Right lobe of liver (tissue), 6 donors: ENCODE data around the gene MBP. TPM values are rescaled to one million over a fixed set of nuclear protein-coding genes. Genes with fewer than 3 reads are reported as not detected.

ENCODE experiments used
- ATAC-seq, 4 donors: fragments of 200-7000 bp; cut with Tn5 transposase; one replicate each; pipeline ENCODE4 v1.9.1; 2020; ENCODE audit warnings: mild to moderate bottlenecking in 4 of 4, moderate library complexity in 4 of 4
- DNase-seq, 3 donors: peaks; one replicate each; pipeline ENCODE4 v3.0.0-alpha.2; 2020
- H3K27ac ChIP-seq, 3 donors: fragments of 200-600 bp; one replicate each; pipeline ENCODE4 v1.8.0; 2022
- H3K27me3 ChIP-seq, 2 donors: fragments of 200-600 bp; one replicate each; pipeline ENCODE4 v1.8.0; 2022
- H3K36me3 ChIP-seq, 4 donors: fragments of 200-600 bp; sonication (generic) in 1 of 4; one replicate each; pipeline versions ENCODE4 v1.5.1 to v1.8.0; 2017 to 2022; ENCODE audit warnings: control low read depth in 1 of 4
- H3K4me1 ChIP-seq, 4 donors: fragments of 200-600 bp; sonication (generic) in 1 of 4; one replicate each; pipeline versions ENCODE4 v1.5.1 to v1.8.0; 2017 to 2022; ENCODE audit warnings: control low read depth in 1 of 4
- H3K4me3 ChIP-seq, 3 donors: fragments of 200-600 bp; one replicate each; pipeline ENCODE4 v1.8.0; 2022
- H3K9me3 ChIP-seq, 4 donors: fragments of 200-600 bp; sonication (generic) in 1 of 4; one replicate each; pipeline versions ENCODE4 v1.5.1 to v1.8.0; 2017 to 2022; ENCODE audit warnings: control low read depth in 1 of 4
- CTCF ChIP-seq, 4 donors: fragments of 200-600 bp in 3 of 4; fragments of 450-650 bp in 1 of 4; IDR thresholded peaks; one replicate each; pipeline versions ENCODE4 v1.5.1 to v1.8.0; 2016 to 2022; ENCODE audit warnings: antibody characterized with exemption in 4 of 4, mild to moderate bottlenecking in 2 of 4
- POLR2A ChIP-seq: fragments of 450-650 bp; IDR thresholded peaks from one replicate; pipeline ENCODE4 v1.6.1; 2017; ENCODE audit warnings: antibody characterized with exemption, mild to moderate bottlenecking
- WGBS: methylation state at CpG from one replicate; pipeline ENCODE4 v1.1.6; 2018; ENCODE audit warnings: low coverage, low lambda C conversion rate; ENCODE audit not compliant: insufficient coverage; ENCODE audit errors: missing lambda C conversion rate; 5-methylcytosine and 5-hydroxymethylcytosine counted together
- intact Hi-C, 2 donors: fragments of 100-400 bp; cut with DNase I; formaldehyde crosslinking; loops; one replicate each; pipeline versions ENCODE4 v1.11.2 to v1.14.1; 2022
- total RNA-seq, 6 experiments: library from RNA; depleted of rRNA in 2 of 6; stranded (reverse); fragments of >200 nt in 2 of 6; fragmentation: NEBNext Ultra II Directional in 3 of 6; extraction: Animal tissue kit (Norgen Biotek cat#: 25700) in 3 of 6; gene quantifications; one replicate each; pipeline versions ENCODE4 v1.1.0 to v1.2.4, GENCODE V29; 2016 to 2023
- donor health status: DM: no; HTN: yes; CAD: no.
- donor health status: DM: no; HTN: no; CAD: no.
- donor health status: DM: no; HTN: no; CAD: no.
- donor health status: DM: no; HTN: yes; CAD: no.
- donor health status: DM: no; HTN: yes; CAD: no.

The MBP gene
- total RNA-seq, 6 experiments from 2014 or later: 24.0 to 40.8 (median 27.6) TPM

DNA sequence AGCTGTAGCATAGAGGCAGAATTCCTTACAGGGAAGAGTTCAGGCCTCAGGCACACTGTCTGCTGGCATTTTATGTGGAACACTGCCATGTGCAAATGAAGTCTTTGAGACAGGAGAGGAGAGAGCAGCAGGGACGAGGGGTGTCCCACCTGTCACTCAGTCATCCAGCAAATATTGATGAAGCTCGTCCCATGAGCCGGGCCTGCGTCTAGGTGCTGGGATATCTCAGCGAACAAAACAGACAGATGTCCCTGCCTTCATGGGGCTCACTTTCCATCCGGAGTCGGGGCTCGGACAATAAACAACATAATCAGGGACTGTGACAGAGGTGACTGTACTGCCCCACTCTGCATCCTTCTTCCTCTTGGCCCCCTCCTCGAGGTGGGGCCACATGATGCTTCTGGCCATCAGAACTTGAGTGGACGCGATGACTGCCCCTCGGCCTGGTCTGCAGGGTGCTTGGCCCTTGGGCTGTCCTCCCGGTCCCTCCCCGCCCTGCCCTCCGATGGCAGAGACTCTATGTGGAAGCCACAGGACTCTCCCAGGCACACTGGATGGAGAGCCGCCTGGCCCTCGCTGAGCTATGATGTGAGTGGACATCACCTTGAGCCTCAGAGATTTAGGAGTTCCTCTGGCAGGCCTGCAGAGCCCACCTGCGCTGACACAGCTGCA lies 78.8 kb downstream of the MBP start:
- ATAC-seq (no peak), DNase-seq (no peak)
- no peak overlapping the region for H3K4me3 ChIP-seq
- peaks cover 0 to 38% (median 21%) of the 10 kb centered on the region in 4 donors for H3K4me1 ChIP-seq
- H3K27me3 ChIP-seq: no peaks in the 10 kb centered on the region
- H3K27ac ChIP-seq: peak overlapping the region; percentile 67 to 94 (median 92)
- intact Hi-C loops: loop anchor here in 1 of 2 donors (10.0 kb wide), 1 partner anchor 81 kb away; the partner anchor contains the start of gene MBP
- TF ChIP-seq POLR2A (no peak), CTCF (IDR thresholded peaks at IDR 0.05) (no peak)
- 90% methylated on average over 4 of the region's 18 CpGs for WGBS
- no peaks in the 10 kb centered on the region for H3K9me3 ChIP-seq
- H3K36me3 ChIP-seq: no peaks in the 10 kb centered on the region

DNA sequence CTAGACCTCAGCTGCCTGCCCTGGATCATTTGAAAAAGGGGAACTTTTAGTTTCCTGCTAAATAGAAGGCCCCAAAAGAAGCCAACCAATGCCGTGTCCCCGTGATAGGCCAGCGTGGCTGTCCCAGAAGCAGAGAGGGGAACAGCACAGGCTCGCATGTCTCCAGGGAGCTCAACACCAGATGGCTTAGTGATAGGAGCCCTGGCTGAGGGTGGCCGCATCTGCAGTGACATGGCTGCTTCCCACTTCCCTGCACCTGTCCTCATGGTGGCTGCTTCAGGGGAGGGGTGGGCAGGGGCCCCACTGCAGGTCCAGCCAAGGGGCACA lies 79.6 kb downstream of the MBP start:
- no peaks in the 10 kb centered on the region for H3K27me3 ChIP-seq

DNA sequence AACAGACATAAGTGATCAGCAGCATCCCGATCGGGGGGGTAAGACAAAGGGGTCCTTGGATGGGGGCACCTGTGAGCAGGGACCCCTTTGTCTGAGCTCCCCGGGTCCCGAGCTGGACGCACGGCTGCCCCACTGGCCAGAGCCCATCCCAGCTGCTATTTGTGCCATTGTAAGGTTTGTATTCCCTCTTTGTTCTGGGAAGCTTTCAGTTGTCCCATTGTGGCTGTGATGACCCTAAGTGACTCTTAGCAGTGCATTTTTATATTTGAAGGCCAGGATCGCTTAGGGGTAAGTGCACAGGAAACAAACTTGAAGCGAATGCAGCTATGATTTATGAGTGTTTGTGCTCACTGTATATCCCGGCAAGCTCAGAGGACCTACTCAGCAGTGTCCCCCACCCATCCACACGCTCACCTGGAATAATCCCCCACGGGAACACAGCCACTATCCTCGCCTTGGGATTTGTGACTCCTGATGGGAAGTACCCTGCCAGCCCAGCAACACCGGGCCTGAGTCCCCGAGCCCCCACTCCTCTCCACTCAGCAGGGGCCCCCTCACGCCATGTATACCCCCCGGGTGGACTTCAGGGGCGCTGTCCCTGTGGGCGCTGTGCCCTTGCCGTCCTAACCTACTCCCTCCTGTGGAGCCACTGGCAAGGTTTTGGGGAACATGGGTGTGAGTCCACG lies 80.1 kb downstream of the MBP start:
- Histone ChIP-seq H3K9me3 (no peaks in the 10 kb centered on the region), H3K27ac (peak overlapping the region in 1 of 3 donors; percentile 19), H3K4me1 (peaks cover 0 to 37% (median 21%) of the 10 kb centered on the region in 4 donors), H3K36me3 (no peaks in the 10 kb centered on the region), H3K27me3 (no peaks in the 10 kb centered on the region), H3K4me3 (no peak overlapping the region)
- DNase-seq: no peak
- TF ChIP-seq CTCF (IDR thresholded peaks at IDR 0.05) (no peak), POLR2A (no peak)
- intact Hi-C loops: loop anchor here in 1 of 2 donors (10.0 kb wide), 1 partner anchor 82 kb away; the partner anchor contains the start of gene MBP
- peak in 1 of 4 donors; percentile 1 for ATAC-seq
- 90% methylated on average over 2 of the region's 20 CpGs for WGBS

More for the DNA sequence above, 79.6 kb downstream of the MBP start:
- H3K4me3 ChIP-seq: no peak overlapping the region
- intact Hi-C loops: loop anchor here in 1 of 2 donors (10.0 kb wide), 1 partner anchor 82 kb away; the partner anchor contains the start of gene MBP
- DNase-seq: no peak
- no peaks in the 10 kb centered on the region for H3K36me3 ChIP-seq
- TF ChIP-seq POLR2A: no peak
- no peak for TF ChIP-seq CTCF (IDR thresholded peaks at IDR 0.05)
- WGBS: no CpG with 5 or more reads among the region's 5 CpGs
- peaks cover 0 to 38% (median 21%) of the 10 kb centered on the region in 4 donors for H3K4me1 ChIP-seq
- H3K9me3 ChIP-seq: no peaks in the 10 kb centered on the region
- peak overlapping the region in 1 of 3 donors; percentile 19 for H3K27ac ChIP-seq
- ATAC-seq: peak in 3 of 4 donors; percentile 2 to 10 (median 9)

- no peak overlapping the region for H3K4me3 ChIP-seq
- 93% methylated on average over 14 of the region's 14 CpGs for WGBS
- no peaks in the 10 kb centered on the region for H3K27me3 ChIP-seq
- H3K36me3 ChIP-seq: peaks cover 0 to 5% (median 1%) of the 10 kb centered on the region in 4 donors
- peaks cover 0 to 30% (median 17%) of the 10 kb centered on the region in 4 donors for H3K4me1 ChIP-seq
- TF ChIP-seq POLR2A (no peak), CTCF (IDR thresholded peaks at IDR 0.05) (no peak)
- DNase-seq: no peak
- ATAC-seq: no peak
- intact Hi-C loops: loop anchor here in 1 of 2 donors (10.0 kb wide), 1 partner anchor 83 kb away; the partner anchor contains the start of gene MBP
- H3K27ac ChIP-seq: no peak overlapping the region
- no peaks in the 10 kb centered on the region for H3K9me3 ChIP-seq
Measured at GRCh38 chr18:77051581-77052296, 80.8 kb downstream of the MBP start.
